Cerebellar cortex (tissue), 1 donor: Measurements from ENCODE around the gene ATG4C.
A peak's percentile ranks its signal among the peaks of the same experiment; 100 is the strongest.
"Not testable (repeated sequence)": the region's sequence is repeated elsewhere in the genome, so short reads cannot be mapped to it uniquely, and the experiment has no call there.

Source experiments
- DNase-seq: peaks from one replicate; pipeline ENCODE4 v3.0.0-alpha.2; 2015; ENCODE audit warnings: low spot score

The ATG4C gene

DNA sequence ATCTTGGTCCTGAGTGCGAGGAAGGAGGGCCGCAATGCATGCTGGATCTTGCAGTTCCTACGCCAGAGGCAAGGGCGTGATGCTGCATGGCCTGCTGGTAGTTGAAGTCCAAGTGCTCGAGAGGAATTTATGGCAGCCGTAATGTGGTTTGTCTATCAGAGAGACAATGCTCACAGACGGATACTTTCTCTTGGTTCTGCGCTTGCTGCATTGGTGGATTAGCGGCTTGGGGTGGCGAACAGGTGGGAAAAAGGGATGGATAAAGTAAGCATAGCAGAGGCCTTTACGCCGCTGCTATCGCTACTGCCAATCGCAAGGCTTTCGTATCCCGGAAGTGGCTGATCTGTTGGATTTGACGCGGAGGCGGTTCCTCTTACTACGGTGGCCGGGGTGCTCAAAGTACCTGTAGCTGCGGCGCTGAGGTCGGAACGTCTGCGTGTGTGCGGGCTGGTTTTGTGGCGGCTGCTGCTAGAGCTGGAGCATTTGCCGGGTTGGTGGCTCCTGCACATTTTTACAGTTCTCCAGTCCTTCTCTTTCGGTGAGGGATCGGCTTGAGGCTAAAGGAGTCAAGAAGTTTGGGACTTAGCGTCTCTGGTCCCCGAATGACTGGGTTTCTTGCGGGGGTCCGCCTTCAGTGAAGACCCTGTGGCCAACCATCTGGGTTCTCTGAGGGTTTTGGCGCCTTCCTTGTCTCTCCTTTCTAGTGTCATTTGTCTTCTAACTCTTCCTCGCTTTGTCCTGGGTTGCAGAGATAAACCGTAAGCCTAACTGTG lies at the start of gene ATG4C:
Gene ATG4C (plus strand): TSS at position 397 of the 773 bp plus-strand sequence. CDS start 19,655 bp downstream, outside the sequence.
- peak; percentile 98 for DNase-seq

- no peak for DNase-seq
Measured at GRCh38 chr1:62735491-62736171, 48.3 kb upstream of the ATG4C start.

- not testable (repeated sequence) for DNase-seq
Measured at GRCh38 chr1:62740701-62741100, 43.2 kb upstream of the ATG4C start.

- DNase-seq = no peak
Measured at GRCh38 chr1:62744611-62745577, 39.0 kb upstream of the ATG4C start.

- DNase-seq = peak; percentile 68
Measured at GRCh38 chr1:62746086-62746808, 37.7 kb upstream of the ATG4C start.

GRCh38 chr1:62746809-62747138 lies 37.2 kb upstream of the ATG4C start:
- no peak for DNase-seq

DNA sequence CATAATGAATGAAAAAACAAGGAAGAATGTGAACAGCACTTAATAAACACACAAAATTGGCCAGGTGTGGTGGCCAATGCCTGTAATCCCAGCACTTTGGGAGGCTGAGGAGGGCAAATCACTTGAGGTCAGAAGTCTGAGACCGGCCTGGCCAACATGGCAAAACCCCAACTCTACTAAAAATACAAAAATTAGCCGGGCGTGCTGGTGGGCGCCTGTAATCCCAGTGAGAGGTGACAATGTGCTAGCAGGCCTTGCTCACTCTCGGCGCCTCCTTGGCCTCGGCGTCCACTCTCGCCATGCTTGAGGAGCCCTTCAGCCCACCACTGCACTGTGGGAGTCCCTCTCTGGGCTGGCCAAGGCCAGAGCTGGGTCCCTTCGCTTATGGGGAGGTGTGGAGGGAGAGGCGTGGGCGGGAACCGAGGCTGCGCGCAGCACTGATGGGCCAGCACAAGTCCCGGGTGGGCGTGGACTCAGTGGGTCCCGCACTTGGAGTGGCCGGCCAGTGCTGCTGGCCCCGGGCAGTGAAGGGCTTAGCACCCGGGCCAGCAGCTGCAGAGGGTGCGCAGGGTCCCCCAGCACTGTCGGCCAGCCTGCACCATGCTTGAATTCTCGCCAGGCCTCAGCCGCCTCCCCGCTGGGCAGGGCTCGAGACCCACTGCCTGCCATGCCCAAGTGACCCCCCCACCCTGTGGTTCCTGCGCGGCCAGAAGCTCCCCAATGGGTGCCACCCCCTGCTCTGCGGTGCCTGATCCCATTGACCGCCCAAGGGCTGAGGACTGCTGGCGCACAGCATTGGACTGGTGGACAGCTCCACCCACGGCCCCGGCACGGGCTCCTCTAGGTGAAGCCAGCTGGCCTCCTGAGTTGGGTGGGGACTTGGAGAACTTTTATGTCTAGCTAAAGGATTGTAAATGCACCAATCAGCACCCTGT lies 30.6 kb upstream of the ATG4C start:
- no peak for DNase-seq

DNA sequence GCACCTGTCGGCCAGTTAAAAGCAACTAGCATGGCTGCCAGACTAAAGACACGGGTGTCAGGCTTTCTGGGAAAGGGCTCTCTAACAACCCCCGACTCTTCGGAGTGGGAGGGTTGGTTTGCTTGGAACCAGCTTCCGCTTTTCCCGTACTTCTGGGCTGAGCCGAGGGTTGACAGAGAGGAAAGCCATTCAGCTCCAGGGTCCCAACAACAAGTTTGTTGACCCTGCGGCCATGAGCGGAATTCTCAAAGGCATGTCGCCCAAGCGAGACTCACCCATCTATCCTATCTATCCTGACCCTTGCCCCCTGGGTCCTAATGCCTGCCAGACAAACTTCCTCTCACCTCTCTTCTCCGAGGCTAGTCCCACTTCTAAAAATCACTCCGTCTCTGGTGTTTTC lies 29.0 kb upstream of the ATG4C start:
- DNase-seq = not testable (repeated sequence)

GRCh38 chr1:62756255-62756884 lies 27.6 kb upstream of the ATG4C start:
- not testable (repeated sequence) for DNase-seq

DNA sequence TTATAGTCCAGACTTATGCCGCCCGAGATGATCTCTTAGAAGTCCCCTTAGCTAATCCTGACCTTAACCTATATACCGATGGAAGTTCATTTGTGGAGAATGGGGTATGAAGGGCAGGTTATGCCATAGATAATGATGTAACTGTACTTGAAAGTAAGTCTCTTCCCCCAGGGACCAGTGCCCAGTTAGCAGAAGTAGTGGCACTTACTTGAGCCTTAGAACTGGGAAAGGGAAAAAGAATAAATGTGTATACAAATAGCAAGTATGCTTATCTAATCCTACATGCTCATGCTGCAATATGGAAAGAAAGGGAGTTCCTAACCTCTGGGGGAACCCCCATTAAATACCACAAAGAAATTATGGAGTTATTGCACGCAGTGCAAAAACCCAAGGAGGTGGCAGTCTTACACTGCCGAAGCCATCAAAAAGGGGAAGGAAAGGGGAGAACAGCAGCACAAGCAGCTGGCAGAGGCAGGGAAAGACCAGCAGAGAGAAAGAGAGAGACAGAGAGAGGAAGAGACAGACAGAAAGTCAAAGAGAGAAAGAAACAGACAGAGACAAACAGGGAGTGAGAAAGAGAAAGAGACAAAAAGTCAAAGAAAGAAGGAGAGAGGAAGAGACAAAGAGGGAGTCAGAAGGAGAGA lies 24.6 kb upstream of the ATG4C start:
- not testable (repeated sequence) for DNase-seq

- not testable (repeated sequence) for DNase-seq
Measured at GRCh38 chr1:62760021-62760782, 23.7 kb upstream of the ATG4C start.

- not testable (repeated sequence) for DNase-seq
Measured at GRCh38 chr1:62761223-62761870, 22.6 kb upstream of the ATG4C start.

DNA sequence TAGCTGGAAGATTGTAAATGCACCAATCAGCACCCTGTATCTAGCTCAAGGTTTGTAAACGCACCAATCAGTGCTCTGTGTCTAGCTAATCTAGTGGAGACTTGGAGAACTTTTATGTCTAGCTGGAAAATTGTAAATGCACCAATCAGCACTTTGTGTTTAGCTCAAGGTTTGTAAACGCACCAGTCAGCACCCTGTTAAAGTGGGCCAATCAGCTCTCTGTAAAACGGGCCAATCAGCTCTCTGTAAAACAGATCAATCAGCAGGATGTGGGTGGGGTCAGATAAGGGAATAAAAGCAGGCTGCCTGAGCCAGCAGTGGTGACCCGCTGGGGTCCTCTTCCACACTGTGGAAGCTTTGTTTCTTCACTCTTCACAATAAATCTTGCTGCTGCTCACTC lies 21.9 kb upstream of the ATG4C start:
- not testable (repeated sequence) for DNase-seq

DNA sequence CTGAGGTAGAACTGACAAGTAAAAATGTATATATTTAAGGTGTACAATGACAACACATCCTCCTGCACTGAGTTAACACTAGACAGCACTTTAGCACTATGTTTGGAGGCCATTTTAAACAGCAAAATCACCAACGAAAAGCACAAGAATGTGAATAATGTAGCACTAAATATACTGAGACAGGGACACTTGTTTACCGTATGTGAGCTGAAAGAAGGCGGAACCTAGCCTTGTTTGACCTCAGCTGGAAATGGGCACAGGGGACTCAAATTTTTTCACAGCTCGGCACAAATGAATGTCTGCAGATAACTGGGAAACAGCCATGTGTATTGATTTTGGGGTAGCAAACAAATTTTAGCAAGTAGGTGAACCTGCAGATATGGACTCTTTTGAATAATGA lies 18.0 kb upstream of the ATG4C start:
- no peak for DNase-seq

- DNase-seq = not testable (repeated sequence)
Measured at GRCh38 chr1:62768551-62768950, 15.4 kb upstream of the ATG4C start.

DNA sequence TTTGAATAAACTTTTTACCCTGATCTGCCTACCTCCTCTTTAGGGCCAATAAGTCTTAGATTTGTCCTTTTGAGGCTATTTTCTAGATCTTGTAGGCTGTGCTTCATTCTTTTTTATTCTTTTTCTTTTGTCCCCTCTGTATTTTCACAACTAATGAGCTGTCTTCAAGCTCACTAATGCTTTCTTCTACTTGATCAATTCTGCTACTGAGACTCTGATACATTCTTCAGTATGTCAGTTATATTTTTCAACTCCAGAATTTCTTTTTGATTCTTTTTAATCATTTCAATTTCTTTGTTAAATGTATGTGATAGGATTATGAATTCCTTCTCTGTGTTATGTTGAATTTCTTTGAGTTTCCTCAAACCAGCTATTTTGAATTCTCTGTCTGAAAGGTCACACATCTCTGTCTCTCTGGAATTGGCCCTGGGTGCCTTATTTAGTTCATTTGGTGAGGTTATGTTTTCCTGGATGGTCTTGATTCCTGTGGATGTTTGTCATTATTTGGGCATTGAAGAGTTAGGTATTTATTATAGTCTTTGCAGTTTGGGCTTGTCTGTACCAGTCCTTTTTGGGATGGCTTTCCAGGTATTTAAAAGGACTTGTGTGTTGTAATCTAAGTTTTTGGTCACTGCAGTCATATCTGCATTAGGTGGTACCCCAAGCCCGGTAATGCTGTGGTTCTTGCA lies 11.2 kb upstream of the ATG4C start:
- DNase-seq = no peak

- DNase-seq = no peak
Measured at GRCh38 chr1:62774006-62774405, 9.9 kb upstream of the ATG4C start.
